BE2C (cell line): ENCODE data around the gene CD300LB.

Source experiments
- DNase-seq: peaks from one replicate; pipeline ENCODE4 v3.0.0-alpha.2; 2020
- H3K27me3 ChIP-seq: fragments of 250-450 bp; sonication (Bioruptor Pico); 2 replicates; pipeline ENCODE4 v1.5.1; 2020; ENCODE audit warnings: mild to moderate bottlenecking
- H3K36me3 ChIP-seq: fragments of 250-450 bp; sonication (Bioruptor Pico); 2 replicates; pipeline ENCODE4 v1.5.1; 2020; ENCODE audit warnings: mild to moderate bottlenecking
- H3K4me1 ChIP-seq: fragments of 250-450 bp; sonication (Bioruptor Pico); 2 replicates; pipeline ENCODE4 v1.5.1; 2020
- H3K4me3 ChIP-seq: 2 replicates; pipeline ENCODE4 v1.5.1; 2011; ENCODE audit warnings: low read depth, low read length
- H3K9me3 ChIP-seq: fragments of 250-450 bp; sonication (Bioruptor Pico); 2 replicates; pipeline ENCODE4 v1.5.1; 2020
- CTCF ChIP-seq: IDR thresholded peaks from 2 replicates; pipeline ENCODE4 v1.5.1; 2012; ENCODE audit warnings: mild to moderate bottlenecking, low read depth, low read length

CD300LB gene

DNA sequence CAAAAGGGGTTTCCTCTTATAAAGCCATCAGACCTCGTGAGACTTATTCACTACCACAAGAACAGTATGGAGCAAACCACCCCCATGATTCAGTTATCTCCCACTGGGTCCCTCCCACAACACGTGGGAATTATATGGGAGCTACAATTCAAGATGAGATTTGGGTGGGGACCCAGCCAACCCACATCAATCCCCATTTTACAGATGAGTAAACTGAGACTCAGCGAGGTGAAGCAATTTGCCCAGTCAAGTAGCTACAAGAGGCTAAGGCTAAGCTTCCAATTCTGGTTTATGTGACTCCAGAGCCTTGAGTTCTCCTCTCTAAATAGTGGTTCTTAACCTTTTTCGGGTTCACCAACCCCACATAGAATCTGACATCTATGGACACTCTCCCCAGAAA is 56.1 kb downstream of the CD300LB start:
- no peaks in the 10 kb centered on the region; the same call in 1 of the 2 replicates for H3K9me3 ChIP-seq
- TF ChIP-seq CTCF: no peak
- H3K4me3 ChIP-seq: no peak overlapping the region
- peaks cover 36% of the 10 kb centered on the region for H3K27me3 ChIP-seq
- no peaks in the 10 kb centered on the region for H3K36me3 ChIP-seq
- no peaks in the 10 kb centered on the region for H3K4me1 ChIP-seq
- no peak for DNase-seq

DNA sequence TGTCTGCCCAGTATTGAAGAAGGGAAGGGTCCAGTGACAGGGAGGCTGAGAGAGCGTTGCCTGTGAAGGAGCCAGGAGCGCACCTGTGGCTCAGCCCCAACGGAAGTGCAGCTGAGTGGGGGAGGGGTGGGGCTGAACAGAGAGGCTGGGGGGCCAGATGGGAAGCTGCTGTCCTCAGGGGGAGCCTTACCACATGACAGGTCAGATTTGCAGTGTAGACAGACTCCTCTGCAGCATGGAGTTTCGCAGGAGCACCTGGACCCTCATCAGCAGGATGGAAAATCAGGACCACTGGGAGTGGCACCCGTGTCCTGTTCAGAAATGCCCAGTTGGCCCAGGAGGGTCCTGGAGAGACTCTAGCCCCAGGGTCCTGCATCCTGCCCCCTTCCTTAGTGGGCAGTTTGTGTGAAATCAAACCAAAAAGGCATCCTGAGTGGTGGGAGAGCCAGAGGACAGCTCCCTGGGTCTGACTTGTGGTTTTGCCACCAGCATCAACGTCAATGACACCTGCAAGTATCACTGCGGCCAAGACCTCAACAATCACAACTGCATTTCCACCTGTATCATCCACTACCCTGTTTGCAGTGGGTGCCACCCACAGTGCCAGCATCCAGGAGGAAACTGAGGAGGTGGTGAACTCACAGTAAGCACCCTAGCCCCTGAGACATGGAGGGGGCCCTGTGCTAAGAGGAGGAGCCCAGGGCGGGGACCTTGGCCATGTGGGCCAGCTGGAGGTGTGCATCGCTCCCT is 57.1 kb downstream of the CD300LB start:
- no peaks in the 10 kb centered on the region for H3K36me3 ChIP-seq
- TF ChIP-seq CTCF: no peak
- H3K9me3 ChIP-seq: no peaks in the 10 kb centered on the region; the same call in 1 of the 2 replicates
- no peak overlapping the region for H3K4me3 ChIP-seq
- no peak for DNase-seq
- H3K4me1 ChIP-seq: no peaks in the 10 kb centered on the region
- H3K27me3 ChIP-seq: peaks cover 30% of the 10 kb centered on the region

- Histone ChIP-seq H3K27me3 (peaks cover 25% of the 10 kb centered on the region), H3K4me1 (no peaks in the 10 kb centered on the region), H3K4me3 (no peak overlapping the region), H3K36me3 (no peaks in the 10 kb centered on the region), H3K9me3 (no peaks in the 10 kb centered on the region; the same call in 1 of the 2 replicates)
- no peak for TF ChIP-seq CTCF
- DNase-seq: no peak
Measured at GRCh38 chr17:74473294-74473693, 58.0 kb downstream of the CD300LB start.

- no peaks in the 10 kb centered on the region for H3K4me1 ChIP-seq
- no peaks in the 10 kb centered on the region; the same call in 1 of the 2 replicates for H3K9me3 ChIP-seq
- no peaks in the 10 kb centered on the region for H3K36me3 ChIP-seq
- peaks cover 21% of the 10 kb centered on the region for H3K27me3 ChIP-seq
- no peak for TF ChIP-seq CTCF
- no peak for DNase-seq
- no peak overlapping the region for H3K4me3 ChIP-seq
Measured at GRCh38 chr17:74472890-74473289, 58.4 kb downstream of the CD300LB start.

GRCh38 chr17:74471341-74471740 is 59.9 kb downstream of the CD300LB start:
- Histone ChIP-seq H3K36me3 (no peaks in the 10 kb centered on the region), H3K4me3 (no peak overlapping the region), H3K9me3 (no peaks in the 10 kb centered on the region; the same call in 1 of the 2 replicates), H3K27me3 (peaks cover 17% of the 10 kb centered on the region), H3K4me1 (no peaks in the 10 kb centered on the region)
- no peak for TF ChIP-seq CTCF
- no peak for DNase-seq
